Sigmoid colon (tissue), 4 donors: ENCODE measurements around the gene TLNRD1.

Experiments
- CTCF ChIP-seq, 4 experiments: fragments of 450-650 bp in 3 of 4; fragments of 200-600 bp in 1 of 4; IDR thresholded peaks; one replicate each; pipeline ENCODE4 v1.5.1; 2016 to 2019; ENCODE audit warnings: antibody characterized with exemption in 4 of 4, mild to moderate bottlenecking in 3 of 4, moderate library complexity in 2 of 4
- EP300 ChIP-seq, 4 donors: sonication (generic); formaldehyde crosslinking; IDR thresholded peaks; one replicate each; pipeline ENCODE4 v1.6.1; 2017; ENCODE audit warnings: antibody characterized with exemption in 4 of 4
- POLR2A ChIP-seq, 2 donors: fragments of 450-650 bp; IDR thresholded peaks; one replicate each; pipeline ENCODE4 v1.6.1; 2016; ENCODE audit warnings: antibody characterized with exemption in 2 of 2, mild to moderate bottlenecking in 2 of 2, moderate library complexity in 2 of 2
- POLR2AphosphoS5 ChIP-seq, 4 donors: sonication (generic); formaldehyde crosslinking; IDR thresholded peaks; one replicate each; pipeline ENCODE4 v1.6.1; 2017; ENCODE audit warnings: antibody characterized with exemption in 4 of 4

DNA sequence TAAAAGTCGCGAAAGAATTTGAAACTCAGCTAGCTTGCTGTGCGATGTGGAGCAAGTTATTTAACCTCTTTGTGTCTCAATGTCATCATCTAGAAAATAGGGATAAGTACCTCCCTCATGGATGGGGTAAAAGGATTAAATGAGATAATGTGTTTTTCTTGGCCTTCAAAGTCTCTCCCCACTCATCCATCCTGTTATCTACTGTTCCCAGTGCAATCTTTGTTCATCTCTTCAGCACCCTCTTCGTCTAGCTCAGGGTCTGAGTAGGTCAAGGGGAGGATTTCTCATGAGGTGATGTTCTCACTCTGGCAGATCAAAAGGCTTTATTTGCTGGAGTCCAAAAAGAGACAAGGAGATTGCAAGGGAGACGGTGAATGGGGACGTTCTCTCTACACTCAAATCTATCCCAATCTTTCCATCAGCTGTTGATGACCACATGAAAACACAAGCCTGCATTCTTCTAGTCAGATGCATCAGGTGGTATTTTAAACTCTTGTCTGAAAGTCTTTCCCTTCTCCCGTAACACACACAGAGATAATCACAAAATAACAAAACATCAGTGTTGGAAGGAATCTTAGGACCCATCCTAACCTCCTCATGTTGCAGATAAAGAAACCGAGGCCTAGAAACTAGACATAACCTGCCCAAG lies 12.5 kb upstream of the TLNRD1 start:
- TF ChIP-seq CTCF (IDR thresholded peaks at IDR 0.05), result no peak
- TF ChIP-seq EP300 (IDR thresholded peaks at IDR 0.05), result no peak
- TF ChIP-seq POLR2A (IDR thresholded peaks at IDR 0.05), result no peak
- no peak for TF ChIP-seq POLR2AphosphoS5 (IDR thresholded peaks at IDR 0.05)
